ENCODE data around the gene PAPLN. TPM values are rescaled to one million over a fixed set of nuclear protein-coding genes. Genes with fewer than 3 reads are reported as not detected.

Gene PAPLN
- total and polyA plus RNA-seq, 2 experiments from 2014 or later, result 2.8 to 13.2 TPM

- H3K27me3 ChIP-seq (ENCODE audit: insufficient read depth), result no peaks in the 10 kb centered on the region
- H3K9me3 Mint-ChIP-seq, result peaks cover 17% of the 10 kb centered on the region
- H3K4me1 ChIP-seq (ENCODE audit: insufficient read depth), result no peaks in the 10 kb centered on the region
- peaks cover 5% of the 10 kb centered on the region for H3K27me3 Mint-ChIP-seq (ENCODE audit: insufficient read depth, low read depth, poor library complexity)
- H2AFZ ChIP-seq, result no peak overlapping the region
- DNase-seq (ENCODE audit: low spot score) (no peak), ATAC-seq (no peak)
- H3K9me2 ChIP-seq (ENCODE audit: insufficient read depth), result no peaks in the 10 kb centered on the region
- no peak overlapping the region for H3K27ac ChIP-seq (ENCODE audit: low read depth)
- H3K4me1 Mint-ChIP-seq, result no peaks in the 10 kb centered on the region
- 0 out of 2 replicates have a peak, but pooled peaks cover 3% of the 10 kb centered on the region for H3F3A ChIP-seq (replicated peaks; ENCODE audit: low read depth)
- H3K79me2 ChIP-seq (replicated peaks; ENCODE audit: insufficient read depth), result no peaks in the 10 kb centered on the region
- H3K4me3 Mint-ChIP-seq, result no peak overlapping the region
- H3K4me3 ChIP-seq, result no peak overlapping the region
- no peak overlapping the region for H3K4me2 ChIP-seq
- peaks cover 56% of the 10 kb centered on the region for H3K36me3 Mint-ChIP-seq (ENCODE audit: low read depth)
- peaks cover 4% of the 10 kb centered on the region for H3K36me3 ChIP-seq (ENCODE audit: insufficient read depth)
- H4K20me1 ChIP-seq (replicated peaks; ENCODE audit: insufficient read depth), result no peaks in the 10 kb centered on the region; the same call in 1 of the 2 replicates
- TF ChIP-seq, protein P1, sequence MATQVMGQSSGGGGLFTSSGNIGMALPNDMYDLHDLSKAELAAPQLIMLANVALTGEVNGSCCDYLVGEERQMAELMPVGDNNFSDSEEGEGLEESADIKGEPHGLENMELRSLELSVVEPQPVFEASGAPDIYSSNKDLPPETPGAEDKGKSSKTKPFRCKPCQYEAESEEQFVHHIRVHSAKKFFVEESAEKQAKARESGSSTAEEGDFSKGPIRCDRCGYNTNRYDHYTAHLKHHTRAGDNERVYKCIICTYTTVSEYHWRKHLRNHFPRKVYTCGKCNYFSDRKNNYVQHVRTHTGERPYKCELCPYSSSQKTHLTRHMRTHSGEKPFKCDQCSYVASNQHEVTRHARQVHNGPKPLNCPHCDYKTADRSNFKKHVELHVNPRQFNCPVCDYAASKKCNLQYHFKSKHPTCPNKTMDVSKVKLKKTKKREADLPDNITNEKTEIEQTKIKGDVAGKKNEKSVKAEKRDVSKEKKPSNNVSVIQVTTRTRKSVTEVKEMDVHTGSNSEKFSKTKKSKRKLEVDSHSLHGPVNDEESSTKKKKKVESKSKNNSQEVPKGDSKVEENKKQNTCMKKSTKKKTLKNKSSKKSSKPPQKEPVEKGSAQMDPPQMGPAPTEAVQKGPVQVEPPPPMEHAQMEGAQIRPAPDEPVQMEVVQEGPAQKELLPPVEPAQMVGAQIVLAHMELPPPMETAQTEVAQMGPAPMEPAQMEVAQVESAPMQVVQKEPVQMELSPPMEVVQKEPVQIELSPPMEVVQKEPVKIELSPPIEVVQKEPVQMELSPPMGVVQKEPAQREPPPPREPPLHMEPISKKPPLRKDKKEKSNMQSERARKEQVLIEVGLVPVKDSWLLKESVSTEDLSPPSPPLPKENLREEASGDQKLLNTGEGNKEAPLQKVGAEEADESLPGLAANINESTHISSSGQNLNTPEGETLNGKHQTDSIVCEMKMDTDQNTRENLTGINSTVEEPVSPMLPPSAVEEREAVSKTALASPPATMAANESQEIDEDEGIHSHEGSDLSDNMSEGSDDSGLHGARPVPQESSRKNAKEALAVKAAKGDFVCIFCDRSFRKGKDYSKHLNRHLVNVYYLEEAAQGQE (IDR thresholded peaks at IDR 0.05; ENCODE audit: unreplicated experiment), result no peak
- no peak for TF ChIP-seq ZNF331 (CRISPR knock-in tag; IDR thresholded peaks at IDR 0.05; ENCODE audit: low read depth)
- TF ChIP-seq CREB1 (CRISPR knock-in tag; IDR thresholded peaks at IDR 0.05; ENCODE audit: low read depth), result no peak
- TF ChIP-seq EZH2 (IDR thresholded peaks at IDR 0.05; ENCODE audit: low read depth, unreplicated experiment), result no peak
- no peak for TF ChIP-seq NANOG (IDR thresholded peaks at IDR 0.05; ENCODE audit: borderline replicate concordance)
- TF ChIP-seq EZH2phosphoT487 (IDR thresholded peaks at IDR 0.05; ENCODE audit: unreplicated experiment), result no peak
- TF ChIP-seq, protein P2, sequence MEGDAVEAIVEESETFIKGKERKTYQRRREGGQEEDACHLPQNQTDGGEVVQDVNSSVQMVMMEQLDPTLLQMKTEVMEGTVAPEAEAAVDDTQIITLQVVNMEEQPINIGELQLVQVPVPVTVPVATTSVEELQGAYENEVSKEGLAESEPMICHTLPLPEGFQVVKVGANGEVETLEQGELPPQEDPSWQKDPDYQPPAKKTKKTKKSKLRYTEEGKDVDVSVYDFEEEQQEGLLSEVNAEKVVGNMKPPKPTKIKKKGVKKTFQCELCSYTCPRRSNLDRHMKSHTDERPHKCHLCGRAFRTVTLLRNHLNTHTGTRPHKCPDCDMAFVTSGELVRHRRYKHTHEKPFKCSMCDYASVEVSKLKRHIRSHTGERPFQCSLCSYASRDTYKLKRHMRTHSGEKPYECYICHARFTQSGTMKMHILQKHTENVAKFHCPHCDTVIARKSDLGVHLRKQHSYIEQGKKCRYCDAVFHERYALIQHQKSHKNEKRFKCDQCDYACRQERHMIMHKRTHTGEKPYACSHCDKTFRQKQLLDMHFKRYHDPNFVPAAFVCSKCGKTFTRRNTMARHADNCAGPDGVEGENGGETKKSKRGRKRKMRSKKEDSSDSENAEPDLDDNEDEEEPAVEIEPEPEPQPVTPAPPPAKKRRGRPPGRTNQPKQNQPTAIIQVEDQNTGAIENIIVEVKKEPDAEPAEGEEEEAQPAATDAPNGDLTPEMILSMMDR (conservative IDR thresholded peaks at IDR 0.05; ENCODE audit: low read depth in 2 of 2), result no peak
- no peak for TF ChIP-seq POLR2AphosphoS5 (IDR thresholded peaks at IDR 0.05; ENCODE audit: low read depth)
- TF ChIP-seq STAT1 (IDR thresholded peaks at IDR 0.05; ENCODE audit: unreplicated experiment), result no peak
- no peak for TF ChIP-seq ZNF114 (CRISPR knock-in tag; IDR thresholded peaks at IDR 0.05)
- H3K27ac Mint-ChIP-seq, result no peak overlapping the region
Observed at GRCh38 chr14:73189651-73190050, 47.7 kb upstream of the PAPLN start.

GRCh38 chr14:73191441-73191840, 45.9 kb upstream of the PAPLN start:
- Histone ChIP-seq H3F3A (replicated peaks; ENCODE audit: low read depth) (0 out of 2 replicates have a peak, but pooled peaks cover 3% of the 10 kb centered on the region), H3K4me1 (ENCODE audit: insufficient read depth) (no peaks in the 10 kb centered on the region), H3K79me2 (replicated peaks; ENCODE audit: insufficient read depth) (no peaks in the 10 kb centered on the region), H4K20me1 (replicated peaks; ENCODE audit: insufficient read depth) (no peaks in the 10 kb centered on the region; the same call in 1 of the 2 replicates), H3K9me2 (ENCODE audit: insufficient read depth) (no peaks in the 10 kb centered on the region), H3K4me2 (no peak overlapping the region), H3K27me3 (ENCODE audit: insufficient read depth) (no peaks in the 10 kb centered on the region), H3K36me3 (ENCODE audit: insufficient read depth) (peaks cover 4% of the 10 kb centered on the region), H2AFZ (no peak overlapping the region), H3K4me3 (no peak overlapping the region), H3K27ac (ENCODE audit: low read depth) (no peak overlapping the region)
- H3K4me3 Mint-ChIP-seq, result no peak overlapping the region
- H3K36me3 Mint-ChIP-seq (ENCODE audit: low read depth), result peaks cover 50% of the 10 kb centered on the region
- peaks cover 3% of the 10 kb centered on the region; the same call in 1 of the 3 replicates for H3K9me3 Mint-ChIP-seq
- peaks cover 6% of the 10 kb centered on the region for H3K27me3 Mint-ChIP-seq (ENCODE audit: insufficient read depth, low read depth, poor library complexity)
- no peak for DNase-seq (ENCODE audit: low spot score)
- no peaks in the 10 kb centered on the region for H3K4me1 Mint-ChIP-seq
- no peak for ATAC-seq
- no peak overlapping the region for H3K27ac Mint-ChIP-seq
- TF ChIP-seq EZH2 (IDR thresholded peaks at IDR 0.05; ENCODE audit: low read depth, unreplicated experiment), result no peak
- no peak for TF ChIP-seq NANOG (IDR thresholded peaks at IDR 0.05; ENCODE audit: borderline replicate concordance)
- TF ChIP-seq, protein P2 (conservative IDR thresholded peaks at IDR 0.05; ENCODE audit: low read depth in 2 of 2), result no peak
- no peak for TF ChIP-seq ETS1 (IDR thresholded peaks at IDR 0.05)
- no peak for TF ChIP-seq CREB1 (CRISPR knock-in tag; IDR thresholded peaks at IDR 0.05; ENCODE audit: low read depth)
- no peak for TF ChIP-seq STAT1 (IDR thresholded peaks at IDR 0.05; ENCODE audit: unreplicated experiment)
- no peak for TF ChIP-seq ZNF331 (CRISPR knock-in tag; IDR thresholded peaks at IDR 0.05; ENCODE audit: low read depth)
- TF ChIP-seq EZH2phosphoT487 (IDR thresholded peaks at IDR 0.05; ENCODE audit: unreplicated experiment), result no peak
- TF ChIP-seq, protein P1 (IDR thresholded peaks at IDR 0.05; ENCODE audit: unreplicated experiment), result no peak

Measured in GM23338 (cell line).